Tibial nerve (tissue), 4 donors: ENCODE measurements around the gene RAB3IL1.

Source experiments
- EP300 ChIP-seq, 2 donors: sonication (generic); formaldehyde crosslinking; IDR thresholded peaks; one replicate each; pipeline ENCODE4 v1.6.1; 2017; ENCODE audit warnings: antibody characterized with exemption in 2 of 2, mild to moderate bottlenecking in 1 of 2
- POLR2A ChIP-seq, 2 donors: fragments of 450-650 bp; IDR thresholded peaks; one replicate each; pipeline ENCODE4 v1.6.1; 2017; ENCODE audit warnings: antibody characterized with exemption in 2 of 2, mild to moderate bottlenecking in 2 of 2, moderate library complexity in 2 of 2
- TF ChIP-seq, protein P1 (sequence below), 5 experiments: fragments of 200-600 bp in 3 of 5; fragments of 450-650 bp in 2 of 5; sonication (generic) in 3 of 5; IDR thresholded peaks; one replicate each; pipeline ENCODE4 v1.5.1; 2016 to 2019; ENCODE audit warnings: antibody characterized with exemption in 5 of 5, mild to moderate bottlenecking in 3 of 5, moderate library complexity in 2 of 5

DNA sequence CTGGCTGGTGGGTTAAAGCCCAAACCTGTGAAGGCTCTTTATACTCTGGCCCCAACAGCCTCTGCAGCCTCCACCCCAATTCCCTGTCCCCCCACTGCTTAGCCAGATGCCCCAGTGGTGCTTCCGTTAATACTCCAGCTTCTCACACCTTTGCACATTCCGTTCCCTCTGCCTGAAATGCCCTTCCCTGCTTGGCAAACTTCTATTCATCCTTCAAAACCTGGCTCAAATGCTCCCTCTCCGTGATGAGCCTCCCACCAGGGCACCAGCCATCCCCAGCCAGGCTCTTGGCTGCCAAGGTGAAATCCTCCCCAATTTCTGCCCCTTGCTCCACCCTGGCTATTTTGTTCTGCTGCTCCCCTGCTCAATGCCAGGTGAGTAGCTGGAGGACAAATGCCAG, 13.5 kb downstream of the RAB3IL1 start:
- TF ChIP-seq, protein P1, sequence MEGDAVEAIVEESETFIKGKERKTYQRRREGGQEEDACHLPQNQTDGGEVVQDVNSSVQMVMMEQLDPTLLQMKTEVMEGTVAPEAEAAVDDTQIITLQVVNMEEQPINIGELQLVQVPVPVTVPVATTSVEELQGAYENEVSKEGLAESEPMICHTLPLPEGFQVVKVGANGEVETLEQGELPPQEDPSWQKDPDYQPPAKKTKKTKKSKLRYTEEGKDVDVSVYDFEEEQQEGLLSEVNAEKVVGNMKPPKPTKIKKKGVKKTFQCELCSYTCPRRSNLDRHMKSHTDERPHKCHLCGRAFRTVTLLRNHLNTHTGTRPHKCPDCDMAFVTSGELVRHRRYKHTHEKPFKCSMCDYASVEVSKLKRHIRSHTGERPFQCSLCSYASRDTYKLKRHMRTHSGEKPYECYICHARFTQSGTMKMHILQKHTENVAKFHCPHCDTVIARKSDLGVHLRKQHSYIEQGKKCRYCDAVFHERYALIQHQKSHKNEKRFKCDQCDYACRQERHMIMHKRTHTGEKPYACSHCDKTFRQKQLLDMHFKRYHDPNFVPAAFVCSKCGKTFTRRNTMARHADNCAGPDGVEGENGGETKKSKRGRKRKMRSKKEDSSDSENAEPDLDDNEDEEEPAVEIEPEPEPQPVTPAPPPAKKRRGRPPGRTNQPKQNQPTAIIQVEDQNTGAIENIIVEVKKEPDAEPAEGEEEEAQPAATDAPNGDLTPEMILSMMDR (IDR thresholded peaks at IDR 0.05) = no peak
- TF ChIP-seq EP300 (IDR thresholded peaks at IDR 0.05) (no peak), POLR2A (IDR thresholded peaks at IDR 0.05) (no peak)
